Ovary (tissue), 3 donors: ENCODE results near the gene VPS37B.

Experiments used
- POLR2A ChIP-seq: fragments of 450-650 bp; IDR thresholded peaks from one replicate; pipeline ENCODE4 v1.6.1; 2017; ENCODE audit warnings: antibody characterized with exemption, mild to moderate bottlenecking, moderate library complexity
- TF ChIP-seq, protein P1 (sequence below), 3 donors: fragments of 450-650 bp in 2 of 3; fragments of 200-600 bp in 1 of 3; IDR thresholded peaks; one replicate each; pipeline versions ENCODE4 v1.5.1 to v1.8.0; 2016 to 2022; ENCODE audit warnings: antibody characterized with exemption in 3 of 3, mild to moderate bottlenecking in 1 of 3
- donor health status: DM: no; HTN: no; CAD: no.

DNA sequence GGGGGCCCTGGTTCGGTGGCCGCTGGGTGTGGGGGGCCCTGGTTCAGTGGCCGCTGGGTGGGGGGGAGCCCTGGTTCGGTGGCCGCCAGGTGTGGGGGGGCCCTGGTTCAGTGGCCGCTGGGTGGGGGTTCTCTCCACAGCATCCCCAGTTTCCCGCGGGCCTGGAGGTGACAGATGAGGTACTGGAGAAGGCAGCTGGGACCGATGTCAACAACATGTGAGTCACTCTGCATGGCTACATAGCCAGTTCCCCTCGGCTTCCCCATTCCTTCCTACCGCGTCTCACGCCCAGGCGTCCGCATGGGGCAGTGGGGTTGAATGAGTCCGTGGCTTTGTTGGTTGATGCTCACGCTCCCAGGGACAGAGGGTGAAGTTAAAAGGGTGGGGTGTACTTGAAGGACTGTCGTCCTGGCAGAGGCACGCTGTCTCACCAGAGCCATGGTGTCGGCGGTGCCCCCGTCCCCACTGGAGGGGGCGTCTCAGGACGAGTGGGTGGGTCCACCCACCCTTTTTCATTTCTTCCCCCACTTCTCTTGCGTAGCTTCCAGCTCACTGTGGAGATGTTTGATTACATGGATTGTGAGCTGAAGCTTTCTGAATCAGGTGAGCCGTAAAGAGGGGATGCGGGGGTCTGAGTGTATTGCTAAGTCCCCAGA, 45.1 kb downstream of the VPS37B start:
- TF ChIP-seq, protein P1, sequence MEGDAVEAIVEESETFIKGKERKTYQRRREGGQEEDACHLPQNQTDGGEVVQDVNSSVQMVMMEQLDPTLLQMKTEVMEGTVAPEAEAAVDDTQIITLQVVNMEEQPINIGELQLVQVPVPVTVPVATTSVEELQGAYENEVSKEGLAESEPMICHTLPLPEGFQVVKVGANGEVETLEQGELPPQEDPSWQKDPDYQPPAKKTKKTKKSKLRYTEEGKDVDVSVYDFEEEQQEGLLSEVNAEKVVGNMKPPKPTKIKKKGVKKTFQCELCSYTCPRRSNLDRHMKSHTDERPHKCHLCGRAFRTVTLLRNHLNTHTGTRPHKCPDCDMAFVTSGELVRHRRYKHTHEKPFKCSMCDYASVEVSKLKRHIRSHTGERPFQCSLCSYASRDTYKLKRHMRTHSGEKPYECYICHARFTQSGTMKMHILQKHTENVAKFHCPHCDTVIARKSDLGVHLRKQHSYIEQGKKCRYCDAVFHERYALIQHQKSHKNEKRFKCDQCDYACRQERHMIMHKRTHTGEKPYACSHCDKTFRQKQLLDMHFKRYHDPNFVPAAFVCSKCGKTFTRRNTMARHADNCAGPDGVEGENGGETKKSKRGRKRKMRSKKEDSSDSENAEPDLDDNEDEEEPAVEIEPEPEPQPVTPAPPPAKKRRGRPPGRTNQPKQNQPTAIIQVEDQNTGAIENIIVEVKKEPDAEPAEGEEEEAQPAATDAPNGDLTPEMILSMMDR (IDR thresholded peaks at IDR 0.05): no peak
- no peak for TF ChIP-seq POLR2A
